ENCODE results near the gene CHL1. TPM values are rescaled to one million over a fixed set of nuclear protein-coding genes. Genes with fewer than 3 reads are reported as not detected.

CHL1 gene
- total RNA-seq, 1 donor from 2014 or later, result 35.5 TPM

DNA sequence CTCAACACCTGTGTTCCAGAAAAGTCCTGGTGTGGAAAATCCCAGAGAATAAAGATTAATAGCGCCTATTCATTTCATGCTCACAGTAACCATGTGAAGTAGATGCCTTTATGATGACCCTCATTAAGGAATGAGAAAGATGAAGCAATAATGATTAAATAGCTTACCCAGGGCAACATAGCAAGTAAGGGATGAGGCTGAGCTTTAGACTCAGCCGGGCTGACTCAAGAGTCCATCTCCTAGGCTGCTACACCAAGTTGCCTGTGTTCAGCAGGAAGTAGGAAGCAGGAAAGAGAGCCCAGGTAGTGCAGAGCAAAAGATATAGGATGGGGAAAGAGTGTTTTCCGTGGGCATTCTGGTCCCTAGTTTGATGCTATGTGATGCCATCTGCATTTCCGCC is 256.5 kb downstream of the CHL1 start:
- Mint-ChIP-seq H3K4me3 (ENCODE audit: unreplicated experiment) (no peak overlapping the region), H3K36me3 (ENCODE audit: unreplicated experiment) (no peaks in the 10 kb centered on the region), H3K27me3 (ENCODE audit: unreplicated experiment) (no peaks in the 10 kb centered on the region), H3K27ac (ENCODE audit: unreplicated experiment) (peak overlapping the region; percentile 50), H3K4me1 (ENCODE audit: low read depth, unreplicated experiment) (peaks cover 19% of the 10 kb centered on the region), H3K9me3 (ENCODE audit: unreplicated experiment) (no peaks in the 10 kb centered on the region)
- TF ChIP-seq CTCF (IDR thresholded peaks at IDR 0.05; ENCODE audit: partially characterized antibody, unreplicated experiment), result no peak
- no peak for DNase-seq

GRCh38 chr3:454986-455385 is 258.4 kb downstream of the CHL1 start:
- H3K4me1 Mint-ChIP-seq (ENCODE audit: low read depth, unreplicated experiment), result peaks cover 36% of the 10 kb centered on the region
- no peak for TF ChIP-seq CTCF (IDR thresholded peaks at IDR 0.05; ENCODE audit: partially characterized antibody, unreplicated experiment)
- H3K27ac Mint-ChIP-seq (ENCODE audit: unreplicated experiment), result no peak overlapping the region
- H3K4me3 Mint-ChIP-seq (ENCODE audit: unreplicated experiment), result no peak overlapping the region
- H3K36me3 Mint-ChIP-seq (ENCODE audit: unreplicated experiment), result no peaks in the 10 kb centered on the region
- peaks cover 1% of the 10 kb centered on the region for H3K9me3 Mint-ChIP-seq (ENCODE audit: unreplicated experiment)
- no peak for DNase-seq
- no peaks in the 10 kb centered on the region for H3K27me3 Mint-ChIP-seq (ENCODE audit: unreplicated experiment)

- H3K36me3 Mint-ChIP-seq (ENCODE audit: unreplicated experiment), result no peaks in the 10 kb centered on the region
- peak overlapping the region; percentile 91 for H3K27ac Mint-ChIP-seq (ENCODE audit: unreplicated experiment)
- H3K9me3 Mint-ChIP-seq (ENCODE audit: unreplicated experiment), result peaks cover 1% of the 10 kb centered on the region
- TF ChIP-seq CTCF (IDR thresholded peaks at IDR 0.05; ENCODE audit: partially characterized antibody, unreplicated experiment), result no peak
- no peak for DNase-seq
- peaks cover 31% of the 10 kb centered on the region for H3K4me1 Mint-ChIP-seq (ENCODE audit: low read depth, unreplicated experiment)
- H3K4me3 Mint-ChIP-seq (ENCODE audit: unreplicated experiment), result no peak overlapping the region
- H3K27me3 Mint-ChIP-seq (ENCODE audit: unreplicated experiment), result no peaks in the 10 kb centered on the region
These were observed 261.6 kb downstream of the CHL1 start for GRCh38 chr3:458124-458523.

DNA sequence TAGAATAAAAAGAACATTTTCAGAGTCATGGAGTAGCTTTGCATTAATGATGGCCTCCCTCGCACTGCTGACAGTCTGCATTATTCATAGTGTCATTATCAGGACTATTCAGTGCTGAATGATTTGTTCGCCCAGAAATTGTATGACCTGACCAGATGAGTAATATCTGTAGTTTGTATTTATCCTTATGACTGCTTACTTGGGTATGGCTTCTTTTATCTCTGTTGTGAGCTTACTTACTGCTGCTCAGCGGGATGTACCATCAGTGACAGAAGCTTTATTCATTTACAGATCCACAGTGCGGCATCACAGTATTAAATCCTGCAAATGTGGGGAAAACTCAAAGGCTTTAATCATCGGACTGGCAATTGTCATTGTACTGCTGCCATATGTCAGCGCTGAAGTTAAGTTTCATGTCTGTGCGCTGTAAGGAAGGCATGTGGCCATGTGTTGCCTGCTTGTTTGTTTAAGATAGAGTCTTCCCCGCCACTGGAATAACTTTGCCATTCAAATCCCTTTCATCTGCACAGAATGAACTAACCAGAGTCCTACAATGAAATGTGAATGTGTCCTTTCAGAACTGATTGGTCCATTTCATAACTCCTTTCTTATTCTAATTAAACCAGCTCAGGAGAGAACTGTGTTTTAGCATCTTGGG is 262.2 kb downstream of the CHL1 start:
- Mint-ChIP-seq H3K36me3 (ENCODE audit: unreplicated experiment) (no peaks in the 10 kb centered on the region), H3K27me3 (ENCODE audit: unreplicated experiment) (no peaks in the 10 kb centered on the region), H3K27ac (ENCODE audit: unreplicated experiment) (peak overlapping the region; percentile 91), H3K4me1 (ENCODE audit: low read depth, unreplicated experiment) (peaks cover 36% of the 10 kb centered on the region), H3K4me3 (ENCODE audit: unreplicated experiment) (peak overlapping the region; percentile 60), H3K9me3 (ENCODE audit: unreplicated experiment) (peaks cover 1% of the 10 kb centered on the region)
- no peak for DNase-seq
- TF ChIP-seq CTCF (IDR thresholded peaks at IDR 0.05; ENCODE audit: partially characterized antibody, unreplicated experiment), result no peak

Data from glutamatergic neuron (in vitro differentiated cells).